NCI-H187 treated with DMSO at 0.1 percent for 48 hours (cell line): ENCODE results near the gene AFDN.

ENCODE experiments used
- DNase-seq: peaks from one replicate; lab custom pipeline; 2025; lab: John Stamatoyannopoulos, UW

AFDN gene, protein sequence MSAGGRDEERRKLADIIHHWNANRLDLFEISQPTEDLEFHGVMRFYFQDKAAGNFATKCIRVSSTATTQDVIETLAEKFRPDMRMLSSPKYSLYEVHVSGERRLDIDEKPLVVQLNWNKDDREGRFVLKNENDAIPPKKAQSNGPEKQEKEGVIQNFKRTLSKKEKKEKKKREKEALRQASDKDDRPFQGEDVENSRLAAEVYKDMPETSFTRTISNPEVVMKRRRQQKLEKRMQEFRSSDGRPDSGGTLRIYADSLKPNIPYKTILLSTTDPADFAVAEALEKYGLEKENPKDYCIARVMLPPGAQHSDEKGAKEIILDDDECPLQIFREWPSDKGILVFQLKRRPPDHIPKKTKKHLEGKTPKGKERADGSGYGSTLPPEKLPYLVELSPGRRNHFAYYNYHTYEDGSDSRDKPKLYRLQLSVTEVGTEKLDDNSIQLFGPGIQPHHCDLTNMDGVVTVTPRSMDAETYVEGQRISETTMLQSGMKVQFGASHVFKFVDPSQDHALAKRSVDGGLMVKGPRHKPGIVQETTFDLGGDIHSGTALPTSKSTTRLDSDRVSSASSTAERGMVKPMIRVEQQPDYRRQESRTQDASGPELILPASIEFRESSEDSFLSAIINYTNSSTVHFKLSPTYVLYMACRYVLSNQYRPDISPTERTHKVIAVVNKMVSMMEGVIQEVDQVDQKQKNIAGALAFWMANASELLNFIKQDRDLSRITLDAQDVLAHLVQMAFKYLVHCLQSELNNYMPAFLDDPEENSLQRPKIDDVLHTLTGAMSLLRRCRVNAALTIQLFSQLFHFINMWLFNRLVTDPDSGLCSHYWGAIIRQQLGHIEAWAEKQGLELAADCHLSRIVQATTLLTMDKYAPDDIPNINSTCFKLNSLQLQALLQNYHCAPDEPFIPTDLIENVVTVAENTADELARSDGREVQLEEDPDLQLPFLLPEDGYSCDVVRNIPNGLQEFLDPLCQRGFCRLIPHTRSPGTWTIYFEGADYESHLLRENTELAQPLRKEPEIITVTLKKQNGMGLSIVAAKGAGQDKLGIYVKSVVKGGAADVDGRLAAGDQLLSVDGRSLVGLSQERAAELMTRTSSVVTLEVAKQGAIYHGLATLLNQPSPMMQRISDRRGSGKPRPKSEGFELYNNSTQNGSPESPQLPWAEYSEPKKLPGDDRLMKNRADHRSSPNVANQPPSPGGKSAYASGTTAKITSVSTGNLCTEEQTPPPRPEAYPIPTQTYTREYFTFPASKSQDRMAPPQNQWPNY (N-terminal part only)

DNA sequence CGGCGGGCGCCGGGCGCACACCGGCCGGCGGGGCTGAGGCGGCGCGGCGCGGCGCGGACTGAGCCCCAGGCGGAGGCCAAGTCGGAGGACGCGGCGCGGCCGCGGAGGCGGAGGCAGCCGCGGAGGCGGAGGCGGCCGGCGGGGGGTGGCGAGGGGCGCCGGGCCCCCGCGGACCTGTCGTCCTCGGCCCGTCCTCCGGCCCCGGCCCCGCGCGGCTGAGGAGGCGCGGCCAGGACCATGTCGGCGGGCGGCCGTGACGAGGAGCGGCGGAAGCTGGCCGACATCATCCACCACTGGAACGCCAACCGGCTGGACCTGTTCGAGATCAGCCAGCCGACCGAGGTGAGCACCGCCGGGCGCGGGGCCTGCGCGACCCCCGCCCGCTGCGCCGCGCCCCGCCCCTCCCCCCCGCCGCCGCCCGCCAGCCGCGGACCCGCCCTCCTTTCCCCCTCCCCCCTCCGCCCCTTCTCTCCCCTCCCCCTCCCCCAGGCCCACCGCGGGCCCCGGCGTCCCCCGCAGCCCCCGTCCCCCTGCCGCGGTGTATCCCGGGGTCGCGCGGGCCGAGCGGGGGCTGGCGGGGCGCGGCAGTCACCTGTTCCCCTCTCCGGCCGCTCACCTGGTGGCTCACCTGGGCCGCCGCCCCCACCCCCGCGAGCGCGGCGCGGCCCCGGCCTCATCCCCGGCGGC, at the start of gene AFDN:
Gene AFDN (plus strand): TSS at position 16 of the 687 bp plus-strand sequence. CDS start 222 bp downstream, at position 238.
- DNase-seq, result no peak

DNA sequence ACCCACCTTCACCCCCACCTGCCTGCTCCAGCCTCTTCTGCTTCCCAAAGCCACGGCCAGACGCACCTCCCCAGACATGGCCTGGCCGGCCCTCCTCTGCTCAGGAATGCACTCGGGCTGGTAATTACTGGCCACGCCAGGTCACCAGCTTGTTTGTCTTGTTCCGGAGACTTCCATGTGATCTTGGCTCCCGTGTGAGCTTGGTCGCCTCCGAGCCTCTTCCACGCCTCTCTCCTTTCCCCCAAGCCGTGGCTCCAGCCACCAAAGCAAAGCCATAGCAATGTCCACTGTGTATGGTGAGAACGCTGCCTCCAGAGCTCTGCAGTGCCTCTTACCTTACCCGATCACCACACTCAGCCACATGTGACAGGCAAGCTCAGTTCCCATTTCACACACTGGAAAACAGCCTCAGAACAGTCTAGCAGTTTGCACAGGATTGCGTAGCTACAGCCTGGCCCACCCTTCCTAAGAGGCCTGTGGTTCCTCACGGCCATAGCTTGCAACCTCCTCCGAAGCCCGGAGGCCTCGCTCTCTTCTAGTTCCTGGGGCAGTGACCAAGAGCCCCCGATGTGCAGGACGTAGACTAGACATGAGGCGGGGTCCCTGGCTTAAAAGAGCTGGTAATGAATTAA, 48.1 kb upstream of the AFDN start:
- DNase-seq, result no peak

DNA sequence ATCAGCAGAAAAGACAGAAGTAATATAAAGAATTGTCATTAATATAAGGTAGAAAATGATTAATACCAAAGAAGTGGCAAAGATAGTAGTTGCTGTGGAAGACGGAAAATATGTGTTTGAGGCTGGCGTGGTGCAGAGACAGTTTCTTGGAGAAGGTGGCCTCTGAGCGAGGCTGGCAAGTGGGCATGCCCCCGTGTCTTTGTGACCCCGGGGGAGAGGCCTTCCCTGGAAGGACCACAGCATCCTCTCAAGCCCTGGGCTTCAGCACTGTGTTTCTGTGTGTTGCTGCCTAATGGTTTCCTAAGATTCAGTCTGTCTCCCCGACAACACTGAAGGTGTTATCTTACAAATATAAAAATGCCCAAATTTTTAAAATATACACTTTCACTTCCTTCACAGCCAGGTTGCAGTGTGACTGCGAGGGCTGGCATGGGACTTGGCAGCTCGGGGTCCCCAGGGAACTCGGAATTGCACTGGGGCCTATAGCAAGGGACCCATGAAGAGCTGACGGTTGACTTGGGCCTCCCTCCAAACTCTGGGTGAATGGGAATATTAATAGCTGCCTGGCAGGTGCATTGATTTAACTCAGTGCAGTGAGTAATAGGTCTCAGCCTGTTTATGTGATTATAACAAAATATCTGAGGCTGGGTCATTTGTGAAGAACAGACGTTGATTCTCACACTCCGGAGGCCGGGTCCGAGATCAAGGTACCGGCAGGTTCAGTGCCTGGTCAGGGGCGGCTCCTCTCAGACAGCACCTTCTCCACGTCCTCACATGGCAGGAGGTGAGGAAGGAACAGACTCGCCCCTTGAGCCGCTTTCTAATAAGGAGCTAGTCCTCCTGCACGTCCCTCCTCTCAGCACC, 47.4 kb upstream of the AFDN start:
- DNase-seq, result no peak

DNA sequence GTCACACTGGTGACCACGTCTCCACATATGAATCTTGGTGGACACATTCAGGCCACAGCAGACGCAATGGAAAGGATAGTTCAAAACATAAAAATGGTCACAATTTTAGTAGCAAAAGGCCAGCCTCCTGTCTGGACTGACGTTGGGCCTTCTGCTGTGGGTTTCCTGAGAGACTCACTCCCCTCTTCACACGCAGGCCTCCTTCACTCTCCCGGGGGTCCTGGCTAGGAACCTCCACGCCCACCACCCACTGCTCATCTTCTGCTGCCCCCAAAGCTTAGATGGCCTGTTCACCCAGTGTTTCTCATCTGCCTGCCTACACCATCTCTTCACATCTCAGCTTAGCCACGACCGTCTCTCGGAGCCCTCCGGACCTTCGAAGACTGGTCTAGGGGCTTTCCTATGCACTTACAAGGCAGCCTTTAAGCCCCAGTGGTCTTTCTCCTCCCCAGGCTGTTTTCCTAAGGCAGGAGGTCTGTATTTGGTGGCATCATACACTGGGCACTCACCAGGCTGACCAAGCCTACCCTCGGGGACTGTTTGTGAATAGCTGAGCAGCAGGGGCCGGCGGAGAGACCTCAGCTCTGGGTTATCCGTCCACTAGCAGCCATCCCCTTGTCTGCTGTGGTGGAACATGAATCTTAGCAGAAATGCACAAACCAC, 46.6 kb upstream of the AFDN start:
- no peak for DNase-seq

DNA sequence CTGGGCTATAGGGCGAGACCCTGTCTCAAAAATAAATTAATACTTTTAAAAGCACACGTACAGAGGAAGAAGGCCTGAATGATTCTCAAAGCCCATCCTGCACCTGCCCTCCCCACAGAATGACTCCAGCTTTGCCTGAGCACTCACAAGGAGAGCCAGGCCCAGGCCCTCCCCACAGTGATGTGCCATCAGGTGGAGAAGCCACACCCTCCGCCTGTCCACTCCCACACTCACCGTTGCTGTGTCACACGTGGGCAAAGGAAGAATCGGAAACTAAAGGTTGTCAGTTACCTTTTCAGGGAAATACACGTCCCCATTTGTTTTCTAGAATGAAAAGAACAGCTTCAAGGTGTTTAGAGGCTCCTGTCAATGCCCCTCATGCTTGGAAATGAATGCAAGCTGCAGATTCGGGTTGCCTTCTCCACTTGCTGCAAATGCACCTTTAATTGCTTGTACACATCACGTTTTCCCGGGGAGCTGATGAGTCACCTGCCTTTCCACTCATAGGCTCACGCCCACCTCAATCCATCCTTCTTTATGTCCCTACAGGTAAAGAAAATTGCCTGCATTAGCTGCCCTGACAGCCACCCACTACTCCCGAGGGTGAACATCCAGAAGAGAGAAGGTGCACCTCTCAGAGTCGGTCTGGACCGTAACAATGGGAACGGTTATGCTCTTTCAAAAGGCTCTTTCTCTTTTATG, 45.5 kb upstream of the AFDN start:
- no peak for DNase-seq

DNA sequence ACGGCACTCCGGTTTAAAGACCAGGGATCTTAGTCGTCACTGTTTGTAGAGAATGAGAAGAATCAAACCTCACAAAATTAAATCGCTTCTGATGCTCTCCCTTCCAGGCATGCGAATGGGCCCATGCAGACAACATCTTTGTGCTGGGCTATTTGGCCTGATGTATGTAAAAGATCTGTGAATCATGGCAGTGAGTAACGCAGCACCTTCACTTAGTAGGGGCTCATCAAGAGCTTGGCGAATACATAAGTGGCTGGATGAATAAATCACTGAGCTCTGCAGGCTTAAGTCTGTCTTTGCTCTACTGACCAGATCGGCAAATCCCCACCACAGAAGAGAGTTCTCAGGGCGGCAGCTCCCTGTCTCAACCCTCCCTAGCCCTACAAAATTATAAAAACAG, 44.8 kb upstream of the AFDN start:
- DNase-seq, result no peak

DNA sequence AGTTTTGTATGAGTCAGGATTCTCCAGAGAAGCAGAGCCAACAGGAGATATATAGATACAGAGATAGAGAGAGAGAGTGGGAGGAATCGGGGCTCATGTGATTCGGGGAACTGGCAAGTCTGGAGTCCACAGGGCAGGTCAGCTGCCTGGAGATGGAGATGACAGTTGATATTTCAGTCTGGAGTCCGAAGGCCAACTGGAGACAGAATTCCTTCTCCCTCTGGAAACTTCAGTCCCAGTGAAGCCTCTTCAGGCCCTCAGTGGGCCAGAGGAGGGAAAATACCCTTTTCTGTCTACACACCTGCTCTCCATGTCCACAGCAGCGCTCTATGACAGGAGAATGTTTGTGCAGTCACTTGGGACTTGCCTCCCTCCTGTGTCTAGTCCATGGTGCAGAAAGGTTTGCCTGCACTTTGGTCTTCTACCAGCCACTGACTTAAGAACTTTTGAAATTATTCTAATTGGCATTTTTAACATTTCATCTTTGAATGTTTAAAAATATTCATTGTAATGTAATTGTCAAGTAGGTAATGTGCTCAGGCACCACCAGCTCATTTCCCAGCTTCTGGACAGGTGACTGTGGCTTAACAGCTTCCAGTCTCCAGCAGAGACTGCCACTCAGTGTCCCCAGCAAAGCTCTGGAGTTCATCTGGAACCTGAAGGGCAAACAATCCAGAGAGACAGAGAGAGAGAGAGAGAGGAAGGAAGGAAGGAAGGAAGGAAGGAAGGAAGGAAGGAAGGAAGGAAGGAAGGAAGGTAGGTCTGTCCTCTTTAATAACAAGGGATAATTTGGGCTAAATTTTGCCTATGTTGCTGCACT, 43.8 kb upstream of the AFDN start:
- no peak for DNase-seq

DNA sequence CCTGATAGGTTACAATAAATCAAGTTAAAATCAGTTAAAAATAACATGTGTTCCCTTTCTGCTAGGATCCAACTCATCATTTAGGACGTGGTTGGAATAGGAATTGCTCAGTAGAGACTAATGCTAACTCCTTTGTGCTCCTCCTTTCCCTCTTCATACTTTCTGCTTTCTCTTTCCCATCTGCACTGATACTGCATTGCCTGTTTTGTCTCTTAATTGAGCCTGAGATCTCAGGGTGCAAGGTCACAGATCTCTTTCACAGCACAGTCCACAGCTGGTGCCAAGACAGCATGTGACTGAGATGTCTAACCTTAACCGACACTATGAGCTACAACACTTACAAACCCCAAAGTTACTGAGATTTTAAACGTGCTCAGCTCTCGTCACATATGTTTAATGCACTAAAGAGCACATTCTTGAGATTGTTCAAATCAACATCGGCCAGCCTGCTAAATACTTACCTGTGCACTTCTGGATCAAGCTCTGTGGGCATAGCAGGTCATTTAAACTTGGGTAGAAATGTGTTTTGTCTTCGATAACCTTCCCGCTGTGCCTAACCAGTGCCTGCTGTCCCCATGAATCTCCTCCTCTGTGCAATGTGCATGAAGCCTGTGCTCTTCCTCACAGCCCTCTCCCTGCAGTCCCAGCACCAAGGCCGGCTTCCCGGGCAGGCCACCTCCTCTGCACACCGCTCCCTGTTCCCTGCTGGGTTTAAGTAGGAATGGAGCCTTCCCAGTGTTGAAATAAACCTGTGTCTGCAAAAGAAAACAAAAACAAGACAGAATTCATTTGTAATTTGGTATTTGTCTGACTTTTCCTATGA, 39.6 kb upstream of the AFDN start:
- DNase-seq, result no peak

DNA sequence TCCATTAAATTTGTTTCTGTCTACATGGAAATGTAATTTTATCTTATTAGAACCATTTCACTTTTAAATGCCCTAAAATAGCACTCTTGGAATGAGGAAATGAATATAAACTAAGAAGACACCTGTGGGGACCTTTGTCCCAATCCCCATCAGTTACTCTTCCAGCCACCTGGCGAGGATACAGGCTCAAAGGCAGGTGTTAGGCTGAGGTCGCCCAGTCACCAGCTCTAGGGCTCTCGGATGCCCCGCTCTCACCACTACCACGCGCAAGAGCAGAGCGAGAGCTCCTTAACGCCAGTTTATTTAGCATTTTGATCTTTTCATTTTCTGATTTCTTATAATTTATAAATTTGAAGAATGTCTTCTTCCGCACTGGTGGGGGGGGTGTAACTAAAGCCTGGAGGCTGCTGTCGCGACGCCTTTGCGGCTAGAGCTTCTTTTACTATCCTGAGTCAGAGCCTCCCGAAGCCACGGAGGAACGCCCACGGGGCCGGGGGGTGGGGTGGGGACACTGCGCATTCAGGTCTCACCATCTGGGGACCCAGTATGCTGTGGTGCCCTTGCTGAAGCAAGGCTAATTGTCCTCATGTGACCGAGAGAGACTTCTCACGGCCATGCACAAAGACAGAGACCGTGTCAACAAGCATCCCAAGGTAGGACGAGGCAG, 38.7 kb upstream of the AFDN start:
- no peak for DNase-seq

DNA sequence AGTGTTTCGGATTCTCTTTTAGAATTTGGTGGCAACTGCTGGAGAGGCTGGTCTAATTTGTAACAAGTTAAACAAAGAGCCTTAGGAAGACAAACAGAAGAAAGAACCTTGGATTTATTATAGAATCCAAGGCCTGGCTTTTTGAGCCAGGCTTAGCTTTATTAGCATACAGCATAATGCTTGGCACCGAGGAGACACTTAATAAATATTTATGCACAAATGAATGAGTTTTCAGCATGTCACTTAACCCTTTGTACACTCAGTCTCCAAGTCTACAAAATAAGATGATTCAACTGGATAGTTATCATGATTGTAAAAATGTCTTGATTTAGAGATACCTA, 38.2 kb upstream of the AFDN start:
- DNase-seq, result no peak

DNA sequence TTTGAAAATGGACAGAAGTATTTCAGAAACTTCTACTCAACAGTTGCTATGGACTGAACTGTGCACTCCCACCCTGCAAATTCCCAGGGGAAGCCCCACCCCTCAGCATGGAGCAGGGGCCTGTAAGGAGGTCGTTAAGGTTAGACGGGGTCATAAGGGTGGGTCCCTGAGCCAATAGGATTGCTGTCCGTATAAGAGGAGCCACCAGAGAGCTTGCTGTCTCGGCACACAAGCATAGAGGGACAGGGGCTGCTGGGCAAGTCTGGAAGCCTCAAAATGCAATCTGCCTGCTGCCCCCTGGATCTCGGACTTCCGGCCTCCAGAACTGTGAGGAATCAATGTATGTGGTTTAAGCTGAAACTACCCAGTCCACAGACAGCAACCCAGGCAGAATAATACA, 37.4 kb upstream of the AFDN start:
- no peak for DNase-seq

DNA sequence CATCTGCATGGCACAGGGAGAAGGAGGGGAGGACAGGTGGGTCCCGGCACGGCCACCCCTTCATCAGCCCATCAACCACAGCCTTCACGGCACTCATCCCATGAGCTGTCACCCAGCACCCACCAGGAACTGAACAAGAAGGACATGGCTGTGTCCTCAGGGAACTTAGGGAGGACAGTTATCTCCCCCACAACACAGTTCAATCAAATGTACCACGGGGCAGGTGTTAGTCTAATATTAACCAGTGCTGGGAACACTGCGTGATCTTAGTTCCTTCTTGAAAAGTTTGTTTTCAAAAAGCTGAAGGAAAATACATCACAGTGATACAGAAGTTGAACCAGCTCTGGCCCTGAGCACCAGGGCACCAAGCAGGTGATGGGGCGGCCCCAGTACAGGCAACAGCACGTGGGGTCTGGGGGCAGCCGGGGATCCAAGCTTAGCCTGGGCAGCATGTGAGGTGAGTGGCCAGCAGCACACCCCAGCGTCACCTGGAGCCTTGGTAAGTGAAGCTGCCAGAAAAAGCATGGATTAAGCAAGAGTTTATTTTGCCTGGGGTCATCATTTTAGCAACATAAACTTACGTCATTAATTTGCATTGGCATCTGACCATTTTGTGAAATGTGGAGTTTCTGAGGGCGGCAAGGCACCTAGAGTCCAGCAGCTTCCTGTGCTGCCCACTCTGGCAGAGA, 35.5 kb upstream of the AFDN start:
- DNase-seq, result no peak

DNA sequence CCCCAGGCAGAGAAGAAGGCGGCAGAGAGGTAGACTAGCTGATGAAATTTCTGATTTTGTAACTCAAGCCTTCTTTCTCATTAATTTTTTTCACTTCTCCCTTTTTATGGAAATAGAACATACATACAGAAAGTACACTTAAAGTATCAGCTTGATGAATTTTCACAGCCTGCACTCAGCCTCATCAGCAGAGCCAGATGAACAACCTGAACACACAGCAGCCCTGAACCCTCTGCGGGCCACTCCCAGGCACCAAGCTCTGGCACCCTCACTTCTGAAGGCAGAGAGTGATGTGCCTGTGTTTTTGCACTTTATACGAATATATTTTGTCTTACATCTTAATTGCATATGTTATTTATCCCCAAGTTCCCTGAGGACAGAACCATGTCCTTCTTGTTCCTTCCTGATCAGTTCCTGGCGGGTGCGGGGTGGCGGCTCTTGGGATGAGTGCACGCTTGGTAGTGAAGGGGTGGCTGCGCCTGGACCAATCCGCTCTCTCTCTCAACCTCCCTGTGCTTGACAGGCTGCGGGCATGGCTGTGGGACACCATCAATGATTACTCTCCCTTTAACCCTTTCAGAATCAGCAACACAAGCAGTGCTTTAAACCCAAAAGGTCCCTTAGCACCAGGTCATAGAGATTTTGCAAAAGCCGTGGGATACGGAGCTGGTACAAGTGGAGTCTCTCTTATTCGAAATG, 34.8 kb upstream of the AFDN start:
- no peak for DNase-seq

DNA sequence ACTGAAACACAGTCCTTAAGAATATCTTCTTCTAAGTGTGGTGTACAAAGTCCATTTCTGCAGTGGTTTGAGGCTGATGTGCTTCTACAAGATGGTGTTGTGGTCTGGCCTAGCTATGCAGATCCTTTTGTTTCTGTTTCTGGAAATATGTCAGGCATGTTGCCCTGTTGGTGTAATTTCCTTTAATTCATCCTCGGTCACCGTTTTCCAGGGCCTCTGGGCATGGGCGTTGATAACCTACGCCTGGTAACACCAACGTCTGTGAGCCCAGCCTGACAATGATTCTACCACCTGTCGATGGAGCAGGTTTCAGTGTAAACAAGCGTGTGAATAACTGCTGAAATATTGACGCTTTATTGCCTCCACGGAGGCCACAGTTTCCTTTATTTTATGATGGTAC, 33.3 kb upstream of the AFDN start:
- DNase-seq, result no peak
